ENCODE results near the gene SPRYD3. TPM values are rescaled to one million over a fixed set of nuclear protein-coding genes. Genes with fewer than 3 reads are reported as not detected.

The SPRYD3 gene
- polyA plus RNA-seq, 3 donors = 17.8 to 26.9 (median 21.8) TPM

- Histone ChIP-seq H2AFZ (ENCODE audit: insufficient read depth, low read depth, low read length, poor library complexity, severe bottlenecking) (no peak overlapping the region), H3K4me1 (ENCODE audit: control insufficient read depth in 1 of 2, insufficient read depth in 2 of 2, low read length in 2 of 2) (peaks cover 7 to 8% of the 10 kb centered on the region in 2 donors), H4K20me1 (ENCODE audit: insufficient read depth, low read length) (no peaks in the 10 kb centered on the region), H3K36me3 (replicated peaks in 1 of 2; ENCODE audit: control insufficient read depth in 1 of 2, insufficient read depth in 2 of 2, low read length in 2 of 2) (no peaks in the 10 kb centered on the region), H3K9me3 (replicated peaks in 1 of 2; ENCODE audit: control insufficient read depth in 1 of 2, insufficient read depth in 1 of 2, low read length in 2 of 2) (no peaks in the 10 kb centered on the region), H3K4me3 (replicated peaks in 1 of 3; ENCODE audit: low read depth in 2 of 3, low read length in 3 of 3) (no peak overlapping the region), H3K79me2 (ENCODE audit: insufficient read depth, low read length) (no peaks in the 10 kb centered on the region), H3K4me2 (replicated peaks; ENCODE audit: extremely low read depth, low read length, poor library complexity, severe bottlenecking) (no peak overlapping the region), H3K27ac (ENCODE audit: low read depth in 1 of 2, low read length in 2 of 2) (no peak overlapping the region), H3K27me3 (ENCODE audit: control insufficient read depth in 2 of 2, insufficient read depth in 2 of 2, low read length in 2 of 2) (no peaks in the 10 kb centered on the region), H3K9ac (ENCODE audit: insufficient read depth, low read length, poor library complexity, severe bottlenecking) (no peak overlapping the region)
- Mint-ChIP-seq H3K36me3 (no peaks in the 10 kb centered on the region), H3K27ac (no peak overlapping the region), H3K4me1 (peaks cover 16% of the 10 kb centered on the region), H3K4me3 (no peak overlapping the region), H3K27me3 (ENCODE audit: low read depth in 3 of 3) (no peaks in the 10 kb centered on the region), H3K9me3 (peaks cover 0 to 2% (median 0%) of the 10 kb centered on the region in 7 donors)
- intact Hi-C loops (cut with micrococcal nuclease) = no loop called here
- TF ChIP-seq, protein P1, sequence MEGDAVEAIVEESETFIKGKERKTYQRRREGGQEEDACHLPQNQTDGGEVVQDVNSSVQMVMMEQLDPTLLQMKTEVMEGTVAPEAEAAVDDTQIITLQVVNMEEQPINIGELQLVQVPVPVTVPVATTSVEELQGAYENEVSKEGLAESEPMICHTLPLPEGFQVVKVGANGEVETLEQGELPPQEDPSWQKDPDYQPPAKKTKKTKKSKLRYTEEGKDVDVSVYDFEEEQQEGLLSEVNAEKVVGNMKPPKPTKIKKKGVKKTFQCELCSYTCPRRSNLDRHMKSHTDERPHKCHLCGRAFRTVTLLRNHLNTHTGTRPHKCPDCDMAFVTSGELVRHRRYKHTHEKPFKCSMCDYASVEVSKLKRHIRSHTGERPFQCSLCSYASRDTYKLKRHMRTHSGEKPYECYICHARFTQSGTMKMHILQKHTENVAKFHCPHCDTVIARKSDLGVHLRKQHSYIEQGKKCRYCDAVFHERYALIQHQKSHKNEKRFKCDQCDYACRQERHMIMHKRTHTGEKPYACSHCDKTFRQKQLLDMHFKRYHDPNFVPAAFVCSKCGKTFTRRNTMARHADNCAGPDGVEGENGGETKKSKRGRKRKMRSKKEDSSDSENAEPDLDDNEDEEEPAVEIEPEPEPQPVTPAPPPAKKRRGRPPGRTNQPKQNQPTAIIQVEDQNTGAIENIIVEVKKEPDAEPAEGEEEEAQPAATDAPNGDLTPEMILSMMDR (IDR thresholded peaks at IDR 0.05) = no peak
- WGBS (ENCODE audit: insufficient coverage) = 89% methylated on average over 29 of the region's 33 CpGs
- no peak for DNase-seq
Observed at GRCh38 chr12:53115112-53115890, 36.1 kb upstream of the SPRYD3 start.

DNA sequence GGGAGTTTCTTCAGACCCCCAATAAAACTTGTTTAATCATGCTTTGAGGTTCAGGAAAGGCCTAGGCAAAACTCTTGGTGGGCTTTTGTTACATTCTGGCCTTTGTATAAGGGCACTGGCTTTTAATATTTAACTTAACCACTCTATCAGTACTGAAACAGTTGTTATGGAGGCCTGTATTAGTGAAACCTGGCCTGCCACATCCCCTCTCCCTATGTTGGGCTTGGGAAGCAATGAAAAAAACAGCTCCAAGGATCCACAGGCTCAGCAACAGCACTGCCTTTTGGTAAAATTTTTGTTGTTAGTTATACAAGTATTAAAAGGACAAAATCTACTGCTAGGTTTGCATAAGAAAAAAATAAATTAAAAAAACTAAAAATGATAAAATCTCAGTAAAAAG is 34.8 kb upstream of the SPRYD3 start:
- Histone ChIP-seq H3K27me3 (ENCODE audit: control insufficient read depth in 2 of 2, insufficient read depth in 2 of 2, low read length in 2 of 2) (no peaks in the 10 kb centered on the region), H3K4me2 (replicated peaks; ENCODE audit: extremely low read depth, low read length, poor library complexity, severe bottlenecking) (no peak overlapping the region), H3K36me3 (replicated peaks in 1 of 2; ENCODE audit: control insufficient read depth in 1 of 2, insufficient read depth in 2 of 2, low read length in 2 of 2) (no peaks in the 10 kb centered on the region), H3K79me2 (ENCODE audit: insufficient read depth, low read length) (no peaks in the 10 kb centered on the region), H4K20me1 (ENCODE audit: insufficient read depth, low read length) (no peaks in the 10 kb centered on the region), H3K9ac (ENCODE audit: insufficient read depth, low read length, poor library complexity, severe bottlenecking) (no peak overlapping the region), H3K4me1 (ENCODE audit: control insufficient read depth in 1 of 2, insufficient read depth in 2 of 2, low read length in 2 of 2) (peaks cover 7 to 8% of the 10 kb centered on the region in 2 donors), H3K9me3 (replicated peaks in 1 of 2; ENCODE audit: control insufficient read depth in 1 of 2, insufficient read depth in 1 of 2, low read length in 2 of 2) (no peaks in the 10 kb centered on the region), H2AFZ (ENCODE audit: insufficient read depth, low read depth, low read length, poor library complexity, severe bottlenecking) (no peak overlapping the region), H3K4me3 (replicated peaks in 1 of 3; ENCODE audit: low read depth in 2 of 3, low read length in 3 of 3) (no peak overlapping the region), H3K27ac (ENCODE audit: low read depth in 1 of 2, low read length in 2 of 2) (no peak overlapping the region)
- H3K9me3 Mint-ChIP-seq = peaks cover 0 to 2% (median 0%) of the 10 kb centered on the region in 7 donors
- no peak for DNase-seq
- intact Hi-C loops (cut with micrococcal nuclease) = no loop called here
- H3K4me3 Mint-ChIP-seq = no peak overlapping the region
- no peak overlapping the region for H3K27ac Mint-ChIP-seq
- no peaks in the 10 kb centered on the region for H3K27me3 Mint-ChIP-seq (ENCODE audit: low read depth in 3 of 3)
- peaks cover 16% of the 10 kb centered on the region for H3K4me1 Mint-ChIP-seq
- no peaks in the 10 kb centered on the region for H3K36me3 Mint-ChIP-seq
- TF ChIP-seq, protein P1 (IDR thresholded peaks at IDR 0.05) = no peak
